H9 (cell line): Measurements from ENCODE around the gene STXBP1. TPM values are rescaled to one million over a fixed set of nuclear protein-coding genes. Genes with fewer than 3 reads are reported as not detected.
A peak's percentile ranks its signal among the peaks of the same experiment; 100 is the strongest.

ENCODE experiments used
- DNase-seq: peaks from one replicate; pipeline ENCODE4 v3.0.0-alpha.2; 2017
- H2AFZ ChIP-seq: one replicate; pipeline ENCODE4 v1.6.1; 2013; ENCODE audit warnings: mild to moderate bottlenecking, low read length, control low read depth, moderate library complexity
- H2AK5ac ChIP-seq: 2 replicates; pipeline ENCODE4 v1.6.1; 2013; ENCODE audit warnings: low read length, control low read depth, mixed read lengths; ENCODE audit not compliant: insufficient read length
- H2BK120ac ChIP-seq: one replicate; pipeline ENCODE4 v1.6.1; 2013; ENCODE audit warnings: low read depth, mild to moderate bottlenecking, low read length, control low read depth, inconsistent platforms; ENCODE audit not compliant: poor library complexity, severe bottlenecking
- H2BK12ac ChIP-seq: 2 replicates; pipeline ENCODE4 v1.6.1; 2013; ENCODE audit warnings: low read length, control low read depth, mixed read lengths, low read depth; ENCODE audit not compliant: insufficient read length
- H2BK15ac ChIP-seq: 2 replicates; pipeline ENCODE4 v1.6.1; 2013; ENCODE audit warnings: low read depth, low read length, control low read depth
- H2BK20ac ChIP-seq: one replicate; pipeline ENCODE4 v1.6.1; 2013; ENCODE audit warnings: low read depth, mild to moderate bottlenecking, low read length, control low read depth, inconsistent platforms; ENCODE audit not compliant: poor library complexity, severe bottlenecking
- H2BK5ac ChIP-seq: 2 replicates; pipeline ENCODE4 v1.6.1; 2013; ENCODE audit warnings: low read length, control low read depth, mixed read lengths; ENCODE audit not compliant: insufficient read length
- H3K14ac ChIP-seq: 2 replicates; pipeline ENCODE4 v1.6.1; 2013; ENCODE audit warnings: low read length, control low read depth; ENCODE audit not compliant: insufficient read depth
- H3K18ac ChIP-seq: 2 replicates; pipeline ENCODE4 v1.6.1; 2013; ENCODE audit warnings: low read depth, mild to moderate bottlenecking, mixed read lengths, low read length, control low read depth; ENCODE audit not compliant: insufficient read length
- H3K23ac ChIP-seq: 2 replicates; pipeline ENCODE4 v1.6.1; 2013; ENCODE audit warnings: low read length, control low read depth, mixed read lengths, low read depth; ENCODE audit not compliant: insufficient read length
- H3K23me2 ChIP-seq: 2 replicates; pipeline ENCODE4 v1.6.1; 2013; ENCODE audit warnings: low read depth, mild to moderate bottlenecking, mixed read lengths, low read length, control low read depth; ENCODE audit not compliant: insufficient read length, poor library complexity, severe bottlenecking
- H3K27ac ChIP-seq: 2 replicates; pipeline ENCODE4 v1.5.1; 2013; ENCODE audit warnings: low read length, control low read depth, mixed read lengths, low read depth; ENCODE audit not compliant: insufficient read length
- H3K27me3 ChIP-seq: 2 replicates; pipeline ENCODE4 v1.6.1; 2013; ENCODE audit warnings: low read length, control low read depth, inconsistent platforms; ENCODE audit not compliant: insufficient read depth
- H3K4ac ChIP-seq: 2 replicates; pipeline ENCODE4 v1.6.1; 2013; ENCODE audit warnings: low read depth, mild to moderate bottlenecking, control low read depth, inconsistent platforms, low read length, moderate library complexity
- H3K4me1 ChIP-seq: 2 replicates; pipeline ENCODE4 v1.6.1; 2013; ENCODE audit warnings: low read length, control low read depth, inconsistent platforms; ENCODE audit not compliant: insufficient read depth
- H3K4me2 ChIP-seq: 2 replicates; pipeline ENCODE4 v1.6.1; 2013; ENCODE audit warnings: low read length, control low read depth, mixed read lengths; ENCODE audit not compliant: insufficient read length, insufficient read depth
- H3K56ac ChIP-seq: 2 replicates; pipeline ENCODE4 v1.6.1; 2013; ENCODE audit warnings: low read depth, mild to moderate bottlenecking, mixed read lengths, low read length, control low read depth; ENCODE audit not compliant: insufficient read length
- H3K79me1 ChIP-seq: 2 replicates; pipeline ENCODE4 v1.6.1; 2013; ENCODE audit warnings: low read depth, mild to moderate bottlenecking, moderate library complexity, low read length, control low read depth, inconsistent platforms; ENCODE audit not compliant: insufficient read depth, poor library complexity, severe bottlenecking
- H3K79me2 ChIP-seq: 2 replicates; pipeline ENCODE4 v1.6.1; 2013; ENCODE audit warnings: low read length, control low read depth, inconsistent platforms; ENCODE audit not compliant: insufficient read depth
- H3K9ac ChIP-seq: 2 replicates; pipeline ENCODE4 v1.6.1; 2013; ENCODE audit warnings: low read length, control low read depth, mixed read lengths; ENCODE audit not compliant: insufficient read length; ENCODE audit errors: extremely low read depth
- H3K9me3 ChIP-seq: one replicate; pipeline ENCODE4 v1.6.1; 2013; ENCODE audit warnings: low read depth, low read length, inconsistent platforms; ENCODE audit not compliant: control insufficient read depth
- H3T11ph ChIP-seq: one replicate; pipeline ENCODE4 v1.6.1; 2013; ENCODE audit warnings: mild to moderate bottlenecking, low read length, control low read depth, inconsistent platforms
- H4K20me1 ChIP-seq: one replicate; pipeline ENCODE4 v1.6.1; 2013; ENCODE audit not compliant: control insufficient read depth, insufficient read length, insufficient read depth
- H4K5ac ChIP-seq: 2 replicates; pipeline ENCODE4 v1.6.1; 2013; ENCODE audit warnings: low read depth, mild to moderate bottlenecking, mixed read lengths, low read length, control low read depth; ENCODE audit not compliant: insufficient read length
- H4K8ac ChIP-seq: replicated peaks from 2 replicates; pipeline ENCODE4 v1.6.1; 2013; ENCODE audit warnings: low read length, control low read depth, mixed read lengths, low read depth; ENCODE audit not compliant: insufficient read length
- H4K91ac ChIP-seq: 2 replicates; pipeline ENCODE4 v1.6.1; 2013; ENCODE audit warnings: low read depth, mild to moderate bottlenecking, moderate library complexity, mixed read lengths, low read length, control low read depth; ENCODE audit not compliant: insufficient read length
- H3K27ac Mint-ChIP-seq, 3 experiments: 2 replicates in 2 of 3; 3 replicates in 1 of 3; pipeline ENCODE4 v1.8.0; 2020 to 2021; ENCODE audit warnings: mixed read lengths in 3 of 3, mild to moderate bottlenecking in 1 of 3, moderate library complexity in 1 of 3
- H3K27me3 Mint-ChIP-seq: 2 replicates; pipeline ENCODE4 v1.8.0; 2021; ENCODE audit warnings: low read depth, mild to moderate bottlenecking, moderate library complexity, mixed read lengths
- H3K36me3 Mint-ChIP-seq, 3 experiments: 2 replicates in 2 of 3; 3 replicates in 1 of 3; pipeline ENCODE4 v1.8.0; 2020 to 2021; ENCODE audit warnings: low read depth in 3 of 3, mixed read lengths in 3 of 3; ENCODE audit not compliant: insufficient read depth in 1 of 3
- H3K4me1 Mint-ChIP-seq, 2 experiments: 2 replicates each; pipeline ENCODE4 v1.8.0; 2020; ENCODE audit warnings: mixed read lengths in 2 of 2
- H3K4me3 Mint-ChIP-seq, 2 experiments: 2 replicates in 1 of 2; 3 replicates in 1 of 2; pipeline ENCODE4 v1.8.0; 2020 to 2021; ENCODE audit warnings: mild to moderate bottlenecking in 2 of 2, mixed read lengths in 2 of 2, moderate library complexity in 1 of 2
- H3K9me3 Mint-ChIP-seq, 2 experiments: 2 replicates in 1 of 2; 3 replicates in 1 of 2; pipeline ENCODE4 v1.8.0; 2020; ENCODE audit warnings: mild to moderate bottlenecking in 2 of 2, mixed read lengths in 2 of 2, moderate library complexity in 1 of 2
- CTCF ChIP-seq: fragments of 200-600 bp; sonication (generic); conservative IDR thresholded peaks from 3 replicates; pipeline ENCODE4 v1.8.0; 2021; ENCODE audit warnings: antibody characterized with exemption, mild to moderate bottlenecking
- WGBS: extraction: QIAGEN DNeasy Blood & Tissue Kit; methylation state at CpG from one replicate; pipeline ENCODE4 v1.1.7; 2013; ENCODE audit warnings: missing lambda C conversion rate, low lambda C conversion rate, mixed read lengths; ENCODE audit not compliant: insufficient read length; ENCODE audit errors: extremely low coverage; 5-methylcytosine and 5-hydroxymethylcytosine counted together
- total RNA-seq: library from RNA; stranded (reverse); gene quantifications from 2 replicates; pipeline ENCODE4 v1.2.1, GENCODE V29; 2021

STXBP1 gene
- total RNA-seq, 1 experiment from 2014 or later, result 22.3 TPM

GRCh38 chr9:127700140-127700539, 88.1 kb downstream of the STXBP1 start:
- no peak overlapping the region for H3K4me2 ChIP-seq
- no peak overlapping the region for H3K14ac ChIP-seq
- Mint-ChIP-seq H3K27ac (no peak overlapping the region; a peak in 1 of 7 replicates), H3K4me1 (peaks cover 2 to 7% of the 10 kb centered on the region in 2 experiments), H3K4me3 (peak overlapping the region in 1 of 2 experiments; percentile 28; a peak in 1 of 5 replicates), H3K36me3 (peaks cover 0 to 1% (median 0%) of the 10 kb centered on the region in 3 experiments; a peak in 1 of 7 replicates), H3K27me3 (peaks cover 6% of the 10 kb centered on the region), H3K9me3 (no peaks in the 10 kb centered on the region)
- peak overlapping the region; percentile 36 for H2BK12ac ChIP-seq
- H3K18ac ChIP-seq, result no peak overlapping the region
- no peak overlapping the region for H2AK5ac ChIP-seq
- no peak overlapping the region for H4K91ac ChIP-seq
- H3K27ac ChIP-seq, result no peak overlapping the region
- no peak for TF ChIP-seq CTCF
- no peak overlapping the region for H3K23ac ChIP-seq
- H2BK120ac ChIP-seq, result no peak overlapping the region
- H3K4me1 ChIP-seq, result no peaks in the 10 kb centered on the region
- H4K8ac ChIP-seq, result no peak overlapping the region
- no peaks in the 10 kb centered on the region for H3K9me3 ChIP-seq
- no peak overlapping the region for H4K5ac ChIP-seq
- no peak for DNase-seq
- H2BK15ac ChIP-seq, result no peak overlapping the region
- no peak overlapping the region for H3K9ac ChIP-seq
- no peak overlapping the region for H2AFZ ChIP-seq
- no CpG with 5 or more reads among the region's 2 CpGs for WGBS
- no peaks in the 10 kb centered on the region for H4K20me1 ChIP-seq
- no peak overlapping the region for H3K4ac ChIP-seq
- H2BK20ac ChIP-seq, result no peak overlapping the region
- peaks cover 4% of the 10 kb centered on the region for H3K23me2 ChIP-seq
- no peak overlapping the region for H3T11ph ChIP-seq
- no peaks in the 10 kb centered on the region for H3K79me2 ChIP-seq
- no peaks in the 10 kb centered on the region for H3K79me1 ChIP-seq
- H3K27me3 ChIP-seq, result no peaks in the 10 kb centered on the region
- no peak overlapping the region for H2BK5ac ChIP-seq
- H3K56ac ChIP-seq, result no peak overlapping the region
